ENCODE results near the gene TMTC1. TPM values are rescaled to one million over a fixed set of nuclear protein-coding genes. Genes with fewer than 3 reads are reported as not detected.

Gene TMTC1
- total and polyA plus RNA-seq, 2 experiments from 2014 or later: 6.8 to 14.0 TPM

- Histone ChIP-seq H3K79me2 (no peaks in the 10 kb centered on the region), H3K9me2 (replicated peaks; ENCODE audit: insufficient read depth) (no peaks in the 10 kb centered on the region), H3K4me3 (no peak overlapping the region), H3K36me3 (replicated peaks; ENCODE audit: insufficient read depth, low read depth) (no peaks in the 10 kb centered on the region), H4K20me1 (ENCODE audit: insufficient read depth, poor library complexity, severe bottlenecking) (no peaks in the 10 kb centered on the region), H2AFZ (no peak overlapping the region), H3K9me3 (ENCODE audit: low read depth) (no peaks in the 10 kb centered on the region), H3K27ac (no peak overlapping the region), H3K27me3 (no peaks in the 10 kb centered on the region), H3K4me2 (no peak overlapping the region), H3K4me1 (ENCODE audit: insufficient read depth) (no peaks in the 10 kb centered on the region)
- no peak for DNase-seq (ENCODE audit: low spot score)
- WGBS (ENCODE audit: low lambda C conversion rate, missing lambda C conversion rate): 58% methylated on average over 8 of the region's 8 CpGs
- TF ChIP-seq EZH2 (IDR thresholded peaks at IDR 0.05; ENCODE audit: borderline replicate concordance): no peak
- TF ChIP-seq CTCF (IDR thresholded peaks at IDR 0.05; ENCODE audit: poor library complexity): no peak
- no peak for TF ChIP-seq EZH2phosphoT487 (IDR thresholded peaks at IDR 0.05; ENCODE audit: low read depth, severe bottlenecking, unreplicated experiment)
Observed at GRCh38 chr12:29754235-29755189, 29.2 kb downstream of the TMTC1 start.

- no peaks in the 10 kb centered on the region for H3K9me3 ChIP-seq (ENCODE audit: low read depth)
- no peak overlapping the region for H2AFZ ChIP-seq
- no peaks in the 10 kb centered on the region for H3K9me2 ChIP-seq (replicated peaks; ENCODE audit: insufficient read depth)
- DNase-seq (ENCODE audit: low spot score): no peak
- no peaks in the 10 kb centered on the region for H3K36me3 ChIP-seq (replicated peaks; ENCODE audit: insufficient read depth, low read depth)
- H3K4me2 ChIP-seq: no peak overlapping the region
- H3K27me3 ChIP-seq: no peaks in the 10 kb centered on the region
- 95% methylated on average over 3 of the region's 3 CpGs for WGBS (ENCODE audit: low lambda C conversion rate, missing lambda C conversion rate)
- H3K27ac ChIP-seq: no peak overlapping the region
- H4K20me1 ChIP-seq (ENCODE audit: insufficient read depth, poor library complexity, severe bottlenecking): no peaks in the 10 kb centered on the region
- no peaks in the 10 kb centered on the region for H3K4me1 ChIP-seq (ENCODE audit: insufficient read depth)
- H3K79me2 ChIP-seq: no peaks in the 10 kb centered on the region
- TF ChIP-seq EZH2 (IDR thresholded peaks at IDR 0.05; ENCODE audit: borderline replicate concordance): no peak
- no peak for TF ChIP-seq CTCF (IDR thresholded peaks at IDR 0.05; ENCODE audit: poor library complexity)
- no peak for TF ChIP-seq EZH2phosphoT487 (IDR thresholded peaks at IDR 0.05; ENCODE audit: low read depth, severe bottlenecking, unreplicated experiment)
- H3K4me3 ChIP-seq: no peak overlapping the region
Observed at GRCh38 chr12:29752121-29752520, 31.6 kb downstream of the TMTC1 start.

GRCh38 chr12:29751676-29752075 is 32.1 kb downstream of the TMTC1 start:
- no peak for TF ChIP-seq EZH2phosphoT487 (IDR thresholded peaks at IDR 0.05; ENCODE audit: low read depth, severe bottlenecking, unreplicated experiment)
- TF ChIP-seq CTCF (IDR thresholded peaks at IDR 0.05; ENCODE audit: poor library complexity): no peak
- no peak overlapping the region for H2AFZ ChIP-seq
- 79% methylated on average over 6 of the region's 6 CpGs for WGBS (ENCODE audit: low lambda C conversion rate, missing lambda C conversion rate)
- no peaks in the 10 kb centered on the region for H3K9me3 ChIP-seq (ENCODE audit: low read depth)
- DNase-seq (ENCODE audit: low spot score): no peak
- H4K20me1 ChIP-seq (ENCODE audit: insufficient read depth, poor library complexity, severe bottlenecking): no peaks in the 10 kb centered on the region
- no peaks in the 10 kb centered on the region for H3K4me1 ChIP-seq (ENCODE audit: insufficient read depth)
- no peaks in the 10 kb centered on the region for H3K79me2 ChIP-seq
- no peak overlapping the region for H3K4me3 ChIP-seq
- H3K27ac ChIP-seq: no peak overlapping the region
- no peaks in the 10 kb centered on the region for H3K36me3 ChIP-seq (replicated peaks; ENCODE audit: insufficient read depth, low read depth)
- no peaks in the 10 kb centered on the region for H3K9me2 ChIP-seq (replicated peaks; ENCODE audit: insufficient read depth)
- no peak overlapping the region for H3K4me2 ChIP-seq
- H3K27me3 ChIP-seq: no peaks in the 10 kb centered on the region

Data from hepatocyte (in vitro differentiated cells).